Right lobe of liver (tissue), 4 donors: Measurements from ENCODE around the gene IL20RB.

Experiments
- POLR2A ChIP-seq: fragments of 450-650 bp; IDR thresholded peaks from one replicate; pipeline ENCODE4 v1.6.1; 2017; ENCODE audit warnings: antibody characterized with exemption, mild to moderate bottlenecking
- TF ChIP-seq, protein P1 (sequence below), 4 donors: fragments of 200-600 bp in 3 of 4; fragments of 450-650 bp in 1 of 4; IDR thresholded peaks; one replicate each; pipeline versions ENCODE4 v1.5.1 to v1.8.0; 2016 to 2022; ENCODE audit warnings: antibody characterized with exemption in 4 of 4, mild to moderate bottlenecking in 2 of 4
- donor health status: DM: no; HTN: no; CAD: no.
- donor health status: DM: no; HTN: no; CAD: no.
- donor health status: DM: no; HTN: yes; CAD: no.

DNA sequence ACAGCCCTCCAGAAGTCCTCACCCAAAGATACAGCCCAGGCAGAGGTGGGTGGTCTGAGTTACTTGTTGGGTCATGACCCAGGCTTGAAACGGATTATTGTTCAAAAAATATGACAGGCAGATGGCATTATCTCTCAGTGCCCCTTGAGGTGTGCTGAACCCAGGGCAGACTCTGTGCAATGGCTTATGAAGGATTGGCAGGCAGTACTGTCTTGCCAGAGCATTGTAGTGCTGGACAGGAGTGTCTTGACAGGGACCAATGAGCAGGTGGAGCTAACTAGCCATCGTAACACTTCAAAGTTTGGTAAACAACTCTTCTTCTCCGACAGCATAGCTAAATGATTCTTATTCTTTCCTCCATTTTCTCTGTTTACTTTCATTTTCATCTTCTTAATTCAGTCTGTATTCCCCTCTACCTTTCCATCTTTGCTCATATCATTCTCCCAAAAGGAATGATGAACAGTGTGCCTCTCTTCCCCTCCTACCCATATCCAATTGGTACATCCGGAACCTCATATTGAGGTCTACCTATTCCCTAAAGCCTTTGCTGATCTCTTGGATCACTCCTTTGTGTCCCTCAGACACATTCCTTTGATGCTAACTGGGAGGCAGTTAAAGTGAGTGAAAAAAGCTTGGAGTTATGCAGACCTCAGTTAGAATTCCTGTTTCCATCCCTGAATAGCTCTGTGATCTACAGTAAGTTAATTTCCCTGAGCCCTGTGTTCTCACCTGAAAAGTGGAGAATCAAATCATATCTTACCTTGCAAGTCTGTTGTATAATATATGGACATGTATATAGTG, 2.6 kb upstream of the IL20RB start:
- TF ChIP-seq, protein P1, sequence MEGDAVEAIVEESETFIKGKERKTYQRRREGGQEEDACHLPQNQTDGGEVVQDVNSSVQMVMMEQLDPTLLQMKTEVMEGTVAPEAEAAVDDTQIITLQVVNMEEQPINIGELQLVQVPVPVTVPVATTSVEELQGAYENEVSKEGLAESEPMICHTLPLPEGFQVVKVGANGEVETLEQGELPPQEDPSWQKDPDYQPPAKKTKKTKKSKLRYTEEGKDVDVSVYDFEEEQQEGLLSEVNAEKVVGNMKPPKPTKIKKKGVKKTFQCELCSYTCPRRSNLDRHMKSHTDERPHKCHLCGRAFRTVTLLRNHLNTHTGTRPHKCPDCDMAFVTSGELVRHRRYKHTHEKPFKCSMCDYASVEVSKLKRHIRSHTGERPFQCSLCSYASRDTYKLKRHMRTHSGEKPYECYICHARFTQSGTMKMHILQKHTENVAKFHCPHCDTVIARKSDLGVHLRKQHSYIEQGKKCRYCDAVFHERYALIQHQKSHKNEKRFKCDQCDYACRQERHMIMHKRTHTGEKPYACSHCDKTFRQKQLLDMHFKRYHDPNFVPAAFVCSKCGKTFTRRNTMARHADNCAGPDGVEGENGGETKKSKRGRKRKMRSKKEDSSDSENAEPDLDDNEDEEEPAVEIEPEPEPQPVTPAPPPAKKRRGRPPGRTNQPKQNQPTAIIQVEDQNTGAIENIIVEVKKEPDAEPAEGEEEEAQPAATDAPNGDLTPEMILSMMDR (IDR thresholded peaks at IDR 0.05): no peak
- no peak for TF ChIP-seq POLR2A
